ENCODE data around the gene SELENOF.
A peak's percentile ranks its signal among the peaks of the same experiment; 100 is the strongest.
"Not testable (repeated sequence)": the region's sequence is repeated elsewhere in the genome, so short reads cannot be mapped to it uniquely, and the experiment has no call there.

The SELENOF gene

DNA sequence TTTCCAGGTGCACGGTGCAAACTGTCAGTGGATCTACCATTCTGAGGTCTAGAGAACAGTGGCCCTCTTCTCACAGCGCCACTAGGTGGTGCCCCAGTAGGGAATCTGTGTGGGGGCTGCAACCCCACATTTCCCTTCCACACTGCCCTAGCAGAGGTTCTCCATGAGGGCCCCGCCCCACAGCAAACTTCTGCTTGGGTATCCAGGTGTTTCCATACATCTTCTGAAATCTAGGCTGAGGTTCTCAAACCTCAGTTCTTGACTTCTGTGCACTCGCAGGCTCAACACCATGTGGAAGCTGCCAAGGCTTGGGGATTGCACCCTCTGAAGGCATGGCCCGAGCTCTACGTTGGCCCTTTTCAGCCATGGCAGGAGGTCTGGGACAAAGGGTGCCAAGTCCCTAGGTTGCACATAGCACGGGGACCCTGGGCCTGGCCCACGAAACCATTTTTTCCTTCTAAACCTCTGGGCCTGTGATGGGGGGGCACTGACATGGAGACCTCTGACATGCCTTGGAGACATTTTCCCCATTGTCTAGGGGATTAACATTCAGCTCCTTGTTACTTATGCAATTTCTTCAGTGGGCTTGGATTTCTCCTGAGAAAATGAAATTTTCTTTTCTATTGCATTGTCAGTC, 10.5 kb upstream of the SELENOF start:
- H3K4me3 ChIP-seq = no peak overlapping the region
- H3K27ac ChIP-seq = no peak overlapping the region

DNA sequence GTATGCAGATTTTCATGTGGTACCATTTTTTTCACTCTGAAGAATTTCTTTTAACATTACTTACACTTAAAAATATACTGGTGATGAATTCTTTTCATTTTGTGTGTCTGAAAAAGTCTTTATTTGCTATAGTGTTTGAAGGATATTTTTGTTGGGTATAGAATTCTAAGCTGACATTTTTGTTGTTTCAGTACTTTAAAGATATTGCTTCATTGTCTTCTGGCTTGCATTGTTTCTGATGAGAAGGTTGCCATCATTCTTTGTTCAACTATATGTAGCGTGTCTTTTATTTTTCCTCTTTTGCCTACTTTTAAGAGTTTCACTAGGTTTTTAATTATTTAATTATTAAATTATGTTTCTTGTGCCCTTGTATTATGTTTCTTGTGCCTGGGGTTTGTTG, 8.5 kb upstream of the SELENOF start:
- Histone ChIP-seq H3K4me3 (no peak overlapping the region), H3K27ac (no peak overlapping the region)

DNA sequence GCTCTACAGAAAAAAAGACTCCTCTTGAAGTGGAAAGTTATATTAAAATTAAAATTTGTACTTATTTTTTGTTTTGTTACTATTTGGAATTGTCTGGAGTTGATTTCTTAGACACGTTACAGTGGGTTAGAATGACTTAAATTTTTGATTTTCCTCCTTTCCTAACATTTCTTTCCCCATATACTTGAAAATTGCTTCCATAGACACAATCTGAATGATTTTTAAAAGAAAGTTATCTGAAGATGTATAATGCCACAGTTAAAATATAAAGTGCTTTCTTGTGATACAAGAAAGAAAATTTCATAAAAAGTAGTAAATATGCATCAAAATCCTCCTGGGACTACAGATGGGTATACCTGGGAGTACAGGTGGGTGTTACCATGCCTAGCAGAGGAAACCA, 2.8 kb upstream of the SELENOF start:
- Histone ChIP-seq H3K27ac (no peak overlapping the region), H3K4me3 (no peak overlapping the region)

DNA sequence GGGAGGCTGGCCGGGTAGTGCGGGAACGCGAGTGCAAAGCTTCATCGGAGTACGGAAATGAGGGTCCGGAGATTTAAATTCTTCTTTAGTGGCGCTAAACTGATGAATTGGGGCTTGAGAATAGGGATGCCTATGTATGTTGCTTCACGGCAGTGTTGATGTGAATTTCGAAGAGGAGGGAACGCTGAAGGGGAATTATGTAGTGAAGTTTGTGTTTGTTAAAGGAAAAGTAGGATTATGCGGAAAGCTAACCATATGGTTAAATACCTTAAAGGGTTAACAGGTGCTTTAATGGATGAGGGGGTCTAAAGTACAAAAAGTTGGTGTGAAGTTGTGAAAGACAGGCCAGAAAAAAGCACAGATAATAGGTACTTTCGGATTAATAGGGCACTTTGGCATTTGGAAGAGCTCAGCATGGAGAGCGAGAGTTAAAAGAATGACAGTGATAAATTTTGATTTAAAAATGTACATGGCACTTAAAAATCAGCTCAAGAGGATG, 1.9 kb upstream of the SELENOF start:
- Histone ChIP-seq H3K27ac (peak overlapping the region in 18 of 21 experiments; percentile 30 to 97 (median 90)), H3K4me3 (peak overlapping the region; percentile 66 to 98 (median 88))

DNA sequence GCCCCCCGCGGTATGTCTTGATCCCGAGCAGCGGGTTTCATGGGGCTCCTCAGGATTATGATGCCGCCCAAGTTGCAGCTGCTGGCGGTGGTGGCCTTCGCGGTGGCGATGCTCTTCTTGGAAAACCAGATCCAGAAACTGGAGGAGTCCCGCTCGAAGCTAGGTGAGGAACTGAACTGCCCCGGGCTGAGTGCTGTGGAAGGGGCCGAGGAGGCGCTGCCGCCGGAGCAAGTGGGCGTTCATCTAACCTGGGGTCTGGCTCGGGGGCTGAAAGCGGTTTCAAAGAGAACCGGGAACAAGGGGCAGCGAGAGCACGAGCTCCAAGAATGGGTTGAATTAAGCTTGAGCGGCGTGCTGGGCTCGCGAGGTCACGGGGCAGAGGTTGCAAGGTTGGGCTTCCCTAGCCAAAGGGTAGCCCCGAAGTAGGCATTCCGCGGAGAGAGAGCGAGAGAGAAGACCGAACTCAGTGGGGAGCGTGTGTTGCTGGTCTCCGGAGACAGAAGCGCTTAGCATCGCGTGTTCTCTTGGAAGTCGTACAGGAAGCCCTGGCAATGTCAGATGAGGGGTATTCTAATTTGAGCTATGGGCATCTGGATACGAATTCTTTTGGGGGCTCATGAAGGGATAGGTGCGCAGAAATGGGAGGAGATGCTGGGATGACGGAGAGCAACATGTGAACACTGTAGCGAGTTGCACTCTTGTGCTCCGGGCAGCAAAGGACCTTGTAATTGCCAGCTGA, 1.2 kb upstream of the SELENOF start:
- Histone ChIP-seq H3K27ac (peak overlapping the region; percentile 30 to 97 (median 90)), H3K4me3 (peak overlapping the region; percentile 66 to 98 (median 88))

GRCh38 chr1:86914601-86914997, 673 bp upstream of the SELENOF start, which contains the start of gene HS2ST1:
Gene HS2ST1, plus strand, starts transcription at chr1:86914635.
- Histone ChIP-seq H3K4me3 (peak within 1 kb of the TSS; percentile 66 to 98 (median 94)), H3K27ac (peak within 1 kb of the TSS; percentile 79 to 97 (median 93))

GRCh38 chr1:86913399-86913895, 479 bp downstream of the SELENOF start:
- Histone ChIP-seq H3K27ac (peak overlapping the region; percentile 79 to 97 (median 93)), H3K4me3 (peak overlapping the region; percentile 66 to 97 (median 81))

- peak overlapping the region in 2 of 21 experiments; percentile 94 to 97 for H3K27ac ChIP-seq
Observed at GRCh38 chr1:86912281-86912900, 1.5 kb downstream of the SELENOF start.

DNA sequence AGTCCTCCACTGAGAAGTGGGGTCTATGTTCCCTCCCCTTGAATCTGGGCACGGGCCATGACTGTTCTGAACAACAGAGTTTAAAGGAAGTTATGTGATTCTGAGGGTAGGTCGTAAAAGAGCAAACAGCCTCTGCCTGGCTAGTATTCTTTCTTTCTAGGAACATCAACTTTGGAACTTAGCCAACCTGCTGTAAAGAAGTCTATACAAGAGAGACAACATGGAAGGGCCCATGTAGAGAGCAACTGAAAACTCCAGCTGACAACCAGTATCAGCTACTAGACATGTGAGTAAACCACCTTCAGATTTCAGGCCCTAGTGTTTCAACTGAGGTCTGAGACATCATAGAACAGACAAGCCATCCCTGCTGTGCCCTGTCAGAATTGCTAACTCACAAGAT, 7.5 kb downstream of the SELENOF start:
- Histone ChIP-seq H3K4me3 (no peak overlapping the region), H3K27ac (no peak overlapping the region)

More at GRCh38 chr1:86912281-86912900, 1.5 kb downstream of the SELENOF start:
- peak overlapping the region in 3 of 7 experiments; percentile 66 to 97 (median 94) for H3K4me3 ChIP-seq

DNA sequence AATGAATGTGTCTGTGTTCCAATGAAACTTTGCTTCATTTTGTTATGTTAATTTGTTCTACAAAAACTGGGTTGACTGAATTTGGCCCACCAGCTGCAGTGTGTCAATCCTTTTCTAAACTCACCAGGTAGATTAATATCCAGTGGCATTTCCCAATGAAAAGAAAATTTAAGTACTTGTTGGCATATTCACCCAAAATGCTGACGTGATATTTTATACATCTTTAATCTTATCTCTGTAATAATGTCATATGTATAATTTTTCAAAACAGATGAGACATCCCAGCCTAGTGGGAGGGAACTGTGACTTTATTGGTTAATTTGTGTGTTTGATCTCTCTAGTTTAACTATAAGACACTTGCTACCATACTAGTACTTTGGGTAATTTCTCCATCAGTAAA, 8.1 kb downstream of the SELENOF start:
- H3K4me3 ChIP-seq = no peak overlapping the region
- H3K27ac ChIP-seq = no peak overlapping the region

GRCh38 chr1:86899401-86899800, 14.5 kb downstream of the SELENOF start:
- not testable (repeated sequence) for H3K4me3 ChIP-seq, H3K27ac ChIP-seq

DNA sequence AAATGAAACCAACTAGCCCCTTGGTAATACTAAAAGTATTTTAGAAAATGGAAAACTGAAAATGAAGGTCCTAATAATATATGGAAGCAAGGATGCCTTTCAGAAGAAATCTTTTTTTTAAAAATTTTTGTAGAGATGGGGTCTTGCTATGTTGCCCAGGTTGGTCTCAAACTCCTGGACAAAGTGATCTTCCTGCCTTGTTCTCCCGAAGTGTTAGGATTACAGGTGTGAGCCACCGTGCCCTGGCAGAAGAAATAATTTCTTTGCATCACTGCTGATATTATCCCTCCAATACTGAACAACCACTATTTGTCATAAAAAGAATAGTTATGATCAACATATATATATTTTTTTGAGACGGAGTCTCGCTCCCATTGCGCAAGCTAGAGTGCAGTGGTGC, 25.6 kb downstream of the SELENOF start:
- Histone ChIP-seq H3K27ac (no peak overlapping the region), H3K4me3 (no peak overlapping the region)

GRCh38 chr1:86887479-86888162, 26.3 kb downstream of the SELENOF start:
- no peak overlapping the region for H3K4me3 ChIP-seq
- no peak overlapping the region for H3K27ac ChIP-seq

GRCh38 chr1:86875722-86876121, 38.2 kb downstream of the SELENOF start:
- no peak overlapping the region for H3K4me3 ChIP-seq
- no peak overlapping the region for H3K27ac ChIP-seq

- no peak overlapping the region for H3K4me3 ChIP-seq
Observed at GRCh38 chr1:86872086-86872485, 41.8 kb downstream of the SELENOF start.

GRCh38 chr1:86871001-86871400, 42.9 kb downstream of the SELENOF start:
- Histone ChIP-seq H3K27ac (no peak overlapping the region), H3K4me3 (no peak overlapping the region)

More at GRCh38 chr1:86872086-86872485, 41.8 kb downstream of the SELENOF start:
- no peak overlapping the region for H3K27ac ChIP-seq

- H3K27ac ChIP-seq = no peak overlapping the region
Observed at GRCh38 chr1:86868477-86868876, 45.4 kb downstream of the SELENOF start.

GRCh38 chr1:86867278-86867677, 46.6 kb downstream of the SELENOF start:
- not testable (repeated sequence) for H3K27ac ChIP-seq, H3K4me3 ChIP-seq

More at GRCh38 chr1:86868477-86868876, 45.4 kb downstream of the SELENOF start:
- no peak overlapping the region for H3K4me3 ChIP-seq

GRCh38 chr1:86866665-86867064, 47.3 kb downstream of the SELENOF start:
- no peak overlapping the region for H3K4me3 ChIP-seq
- no peak overlapping the region for H3K27ac ChIP-seq
